ENCODE measurements around the gene CRX. TPM values are rescaled to one million over a fixed set of nuclear protein-coding genes. Genes with fewer than 3 reads are reported as not detected.
A peak's percentile ranks its signal among the peaks of the same experiment; 100 is the strongest.

Gene CRX
- total and polyA plus RNA-seq, 2 of the 13 experiments (the other 11 are each of a cell fraction or from before 2014, with no cell fraction given) = not detected

DNA sequence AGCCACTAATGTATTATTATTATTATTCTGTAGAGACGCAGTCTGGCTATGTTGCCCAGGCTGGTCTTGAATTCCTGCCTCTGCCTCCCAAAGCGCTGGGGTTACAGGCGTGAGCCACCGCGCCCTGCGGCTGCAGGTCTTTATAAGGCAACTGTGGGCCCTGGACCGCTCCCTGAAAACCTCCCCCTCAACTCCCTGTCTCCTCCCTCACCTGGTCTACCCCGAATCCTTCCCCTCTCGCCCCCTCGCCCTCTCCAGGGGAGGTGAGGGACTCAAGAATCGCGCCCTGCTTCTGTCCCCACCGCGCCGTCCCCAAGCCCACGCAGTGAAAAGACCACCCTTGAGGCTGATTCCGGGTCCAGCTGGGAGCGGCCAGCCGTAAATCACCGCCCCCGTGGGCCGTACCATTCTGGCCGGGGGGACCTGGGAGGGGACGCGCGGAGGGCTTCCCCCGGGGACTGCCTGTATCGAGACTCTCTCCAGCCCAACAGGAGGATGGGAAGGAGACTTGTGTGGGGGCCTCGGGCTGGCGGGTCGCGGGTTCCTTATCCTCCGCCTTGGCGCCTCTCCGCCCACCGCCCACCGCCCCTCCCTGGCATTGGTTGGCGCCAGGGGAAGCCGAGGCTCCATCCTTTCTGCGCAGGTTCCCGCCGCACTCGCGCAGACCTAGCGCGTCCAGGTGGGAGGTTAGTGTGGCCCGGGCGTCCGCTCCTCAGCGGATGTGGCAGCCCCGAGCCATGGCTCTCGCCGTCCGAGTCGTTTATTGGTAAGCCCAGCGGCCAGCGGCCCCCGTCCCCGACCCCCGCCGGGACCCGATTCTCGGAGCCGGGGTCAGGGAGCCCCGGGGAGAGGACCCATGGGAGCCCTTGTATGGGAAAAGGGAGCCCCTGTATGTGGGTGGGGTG is 43.4 kb upstream of the CRX start, which contains the start of gene SELENOW (continued):
- TF ChIP-seq ZNF781 (CRISPR knock-in tag; IDR thresholded peaks at IDR 0.05; ENCODE audit: borderline replicate concordance, not compliant biosample characterization) (no peak), SUZ12 (IDR thresholded peaks at IDR 0.05; ENCODE audit: low read depth, low read length) (no peak), IKZF4 (CRISPR knock-in tag; IDR thresholded peaks at IDR 0.05; ENCODE audit: borderline replicate concordance, low read depth, not compliant biosample characterization) (peak; percentile 81), ZNF768 (CRISPR knock-in tag; IDR thresholded peaks at IDR 0.05) (peak; percentile 48), TBX3 (IDR thresholded peaks at IDR 0.05; ENCODE audit: borderline replicate concordance) (no peak), SIX4 (CRISPR knock-in tag; IDR thresholded peaks at IDR 0.05) (no peak), ZNF350 (CRISPR knock-in tag; IDR thresholded peaks at IDR 0.05; ENCODE audit: borderline replicate concordance, low read depth) (peak; percentile 61; the same call in 1 of the 2 replicates), ZKSCAN8 (CRISPR knock-in tag; IDR thresholded peaks at IDR 0.05; ENCODE audit: borderline replicate concordance) (no peak), NFIB (CRISPR knock-in tag; IDR thresholded peaks at IDR 0.05; ENCODE audit: borderline replicate concordance) (no peak), ZNF256 (CRISPR knock-in tag; conservative IDR thresholded peaks at IDR 0.05) (0 out of 2 replicates have a peak, but pooled peaks have one; percentile 13)
- TF ChIP-seq, protein P1, sequence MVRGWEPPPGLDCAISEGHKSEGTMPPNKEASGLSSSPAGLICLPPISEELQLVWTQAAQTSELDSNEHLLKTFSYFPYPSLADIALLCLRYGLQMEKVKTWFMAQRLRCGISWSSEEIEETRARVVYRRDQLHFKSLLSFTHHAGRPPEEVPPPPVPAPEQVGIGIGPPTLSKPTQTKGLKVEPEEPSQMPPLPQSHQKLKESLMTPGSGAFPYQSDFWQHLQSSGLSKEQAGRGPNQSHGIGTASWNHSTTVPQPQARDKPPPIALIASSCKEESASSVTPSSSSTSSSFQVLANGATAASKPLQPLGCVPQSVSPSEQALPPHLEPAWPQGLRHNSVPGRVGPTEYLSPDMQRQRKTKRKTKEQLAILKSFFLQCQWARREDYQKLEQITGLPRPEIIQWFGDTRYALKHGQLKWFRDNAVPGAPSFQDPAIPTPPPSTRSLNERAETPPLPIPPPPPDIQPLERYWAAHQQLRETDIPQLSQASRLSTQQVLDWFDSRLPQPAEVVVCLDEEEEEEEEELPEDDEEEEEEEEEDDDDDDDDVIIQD (CRISPR knock-in tag; IDR thresholded peaks at IDR 0.05; ENCODE audit: low read depth) = no peak
- TF ChIP-seq, protein P2, sequence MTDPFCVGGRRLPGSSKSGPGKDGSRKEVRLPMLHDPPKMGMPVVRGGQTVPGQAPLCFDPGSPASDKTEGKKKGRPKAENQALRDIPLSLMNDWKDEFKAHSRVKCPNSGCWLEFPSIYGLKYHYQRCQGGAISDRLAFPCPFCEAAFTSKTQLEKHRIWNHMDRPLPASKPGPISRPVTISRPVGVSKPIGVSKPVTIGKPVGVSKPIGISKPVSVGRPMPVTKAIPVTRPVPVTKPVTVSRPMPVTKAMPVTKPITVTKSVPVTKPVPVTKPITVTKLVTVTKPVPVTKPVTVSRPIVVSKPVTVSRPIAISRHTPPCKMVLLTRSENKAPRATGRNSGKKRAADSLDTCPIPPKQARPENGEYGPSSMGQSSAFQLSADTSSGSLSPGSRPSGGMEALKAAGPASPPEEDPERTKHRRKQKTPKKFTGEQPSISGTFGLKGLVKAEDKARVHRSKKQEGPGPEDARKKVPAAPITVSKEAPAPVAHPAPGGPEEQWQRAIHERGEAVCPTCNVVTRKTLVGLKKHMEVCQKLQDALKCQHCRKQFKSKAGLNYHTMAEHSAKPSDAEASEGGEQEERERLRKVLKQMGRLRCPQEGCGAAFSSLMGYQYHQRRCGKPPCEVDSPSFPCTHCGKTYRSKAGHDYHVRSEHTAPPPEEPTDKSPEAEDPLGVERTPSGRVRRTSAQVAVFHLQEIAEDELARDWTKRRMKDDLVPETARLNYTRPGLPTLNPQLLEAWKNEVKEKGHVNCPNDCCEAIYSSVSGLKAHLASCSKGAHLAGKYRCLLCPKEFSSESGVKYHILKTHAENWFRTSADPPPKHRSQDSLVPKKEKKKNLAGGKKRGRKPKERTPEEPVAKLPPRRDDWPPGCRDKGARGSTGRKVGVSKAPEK (CRISPR knock-in tag; IDR thresholded peaks at IDR 0.05; ENCODE audit: borderline replicate concordance) = 0 out of 2 replicates have a peak, but pooled peaks have one; percentile 11
- TF ChIP-seq, protein P3, sequence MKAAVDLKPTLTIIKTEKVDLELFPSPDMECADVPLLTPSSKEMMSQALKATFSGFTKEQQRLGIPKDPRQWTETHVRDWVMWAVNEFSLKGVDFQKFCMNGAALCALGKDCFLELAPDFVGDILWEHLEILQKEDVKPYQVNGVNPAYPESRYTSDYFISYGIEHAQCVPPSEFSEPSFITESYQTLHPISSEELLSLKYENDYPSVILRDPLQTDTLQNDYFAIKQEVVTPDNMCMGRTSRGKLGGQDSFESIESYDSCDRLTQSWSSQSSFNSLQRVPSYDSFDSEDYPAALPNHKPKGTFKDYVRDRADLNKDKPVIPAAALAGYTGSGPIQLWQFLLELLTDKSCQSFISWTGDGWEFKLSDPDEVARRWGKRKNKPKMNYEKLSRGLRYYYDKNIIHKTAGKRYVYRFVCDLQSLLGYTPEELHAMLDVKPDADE (CRISPR knock-in tag; IDR thresholded peaks at IDR 0.05) = 0 out of 2 replicates have a peak, but pooled peaks have one; percentile 32
- TF ChIP-seq, protein P4, sequence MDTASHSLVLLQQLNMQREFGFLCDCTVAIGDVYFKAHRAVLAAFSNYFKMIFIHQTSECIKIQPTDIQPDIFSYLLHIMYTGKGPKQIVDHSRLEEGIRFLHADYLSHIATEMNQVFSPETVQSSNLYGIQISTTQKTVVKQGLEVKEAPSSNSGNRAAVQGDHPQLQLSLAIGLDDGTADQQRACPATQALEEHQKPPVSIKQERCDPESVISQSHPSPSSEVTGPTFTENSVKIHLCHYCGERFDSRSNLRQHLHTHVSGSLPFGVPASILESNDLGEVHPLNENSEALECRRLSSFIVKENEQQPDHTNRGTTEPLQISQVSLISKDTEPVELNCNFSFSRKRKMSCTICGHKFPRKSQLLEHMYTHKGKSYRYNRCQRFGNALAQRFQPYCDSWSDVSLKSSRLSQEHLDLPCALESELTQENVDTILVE (CRISPR knock-in tag; IDR thresholded peaks at IDR 0.05) = peak; percentile 20; the same call in 1 of the 2 replicates
- TF ChIP-seq, protein P5, sequence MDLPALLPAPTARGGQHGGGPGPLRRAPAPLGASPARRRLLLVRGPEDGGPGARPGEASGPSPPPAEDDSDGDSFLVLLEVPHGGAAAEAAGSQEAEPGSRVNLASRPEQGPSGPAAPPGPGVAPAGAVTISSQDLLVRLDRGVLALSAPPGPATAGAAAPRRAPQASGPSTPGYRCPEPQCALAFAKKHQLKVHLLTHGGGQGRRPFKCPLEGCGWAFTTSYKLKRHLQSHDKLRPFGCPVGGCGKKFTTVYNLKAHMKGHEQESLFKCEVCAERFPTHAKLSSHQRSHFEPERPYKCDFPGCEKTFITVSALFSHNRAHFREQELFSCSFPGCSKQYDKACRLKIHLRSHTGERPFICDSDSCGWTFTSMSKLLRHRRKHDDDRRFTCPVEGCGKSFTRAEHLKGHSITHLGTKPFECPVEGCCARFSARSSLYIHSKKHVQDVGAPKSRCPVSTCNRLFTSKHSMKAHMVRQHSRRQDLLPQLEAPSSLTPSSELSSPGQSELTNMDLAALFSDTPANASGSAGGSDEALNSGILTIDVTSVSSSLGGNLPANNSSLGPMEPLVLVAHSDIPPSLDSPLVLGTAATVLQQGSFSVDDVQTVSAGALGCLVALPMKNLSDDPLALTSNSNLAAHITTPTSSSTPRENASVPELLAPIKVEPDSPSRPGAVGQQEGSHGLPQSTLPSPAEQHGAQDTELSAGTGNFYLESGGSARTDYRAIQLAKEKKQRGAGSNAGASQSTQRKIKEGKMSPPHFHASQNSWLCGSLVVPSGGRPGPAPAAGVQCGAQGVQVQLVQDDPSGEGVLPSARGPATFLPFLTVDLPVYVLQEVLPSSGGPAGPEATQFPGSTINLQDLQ (CRISPR knock-in tag; IDR thresholded peaks at IDR 0.05) = no peak
- TF ChIP-seq, protein P6, sequence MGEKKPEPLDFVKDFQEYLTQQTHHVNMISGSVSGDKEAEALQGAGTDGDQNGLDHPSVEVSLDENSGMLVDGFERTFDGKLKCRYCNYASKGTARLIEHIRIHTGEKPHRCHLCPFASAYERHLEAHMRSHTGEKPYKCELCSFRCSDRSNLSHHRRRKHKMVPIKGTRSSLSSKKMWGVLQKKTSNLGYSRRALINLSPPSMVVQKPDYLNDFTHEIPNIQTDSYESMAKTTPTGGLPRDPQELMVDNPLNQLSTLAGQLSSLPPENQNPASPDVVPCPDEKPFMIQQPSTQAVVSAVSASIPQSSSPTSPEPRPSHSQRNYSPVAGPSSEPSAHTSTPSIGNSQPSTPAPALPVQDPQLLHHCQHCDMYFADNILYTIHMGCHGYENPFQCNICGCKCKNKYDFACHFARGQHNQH (CRISPR knock-in tag; IDR thresholded peaks at IDR 0.05) = peak; percentile 73; the same call in 1 of the 2 replicates

Measured in HepG2 (cell line).